Activated CD8-positive, alpha-beta memory T cell treated with anti-CD3 and anti-CD28 coated beads, Interleukin-2, amount 10 ng/mL, durations not matched to agents 7 days and 5 days (primary cell): Measurements from ENCODE around the gene ZNF385B. TPM values are rescaled to one million over a fixed set of nuclear protein-coding genes. Genes with fewer than 3 reads are reported as not detected.
"Not testable (repeated sequence)": the region's sequence is repeated elsewhere in the genome, so short reads cannot be mapped to it uniquely, and the experiment has no call there.

ENCODE experiments used
- ATAC-seq: fragments of 150-1000 bp; cut with Tn5 transposase; one replicate; pipeline ENCODE4 v1.10.0; 2021; ENCODE audit warnings: moderate library complexity
- CTCF ChIA-PET: fragments of 350-600 bp; sonication (Branson Sonifier 250); formaldehyde crosslinking; loops from one replicate; lab custom pipeline; 2021; ENCODE audit warnings: antibody characterized with exemption; lab: Charles Lee
- DNase-seq: peaks from one replicate; pipeline ENCODE4 v3.0.0-alpha.2; 2020
- H3K27ac Mint-ChIP-seq: one replicate; pipeline ENCODE4 v1.8.0; 2021; ENCODE audit warnings: mild to moderate bottlenecking, mixed read lengths
- H3K27me3 Mint-ChIP-seq: one replicate; pipeline ENCODE4 v1.8.0; 2021; ENCODE audit warnings: mixed read lengths
- H3K36me3 Mint-ChIP-seq: one replicate; pipeline ENCODE4 v1.8.0; 2021; ENCODE audit warnings: mild to moderate bottlenecking, mixed read lengths
- H3K4me1 Mint-ChIP-seq: one replicate; pipeline ENCODE4 v1.8.0; 2021; ENCODE audit warnings: mixed read lengths
- H3K4me3 Mint-ChIP-seq: one replicate; pipeline ENCODE4 v1.8.0; 2021; ENCODE audit warnings: mild to moderate bottlenecking, moderate library complexity, mixed read lengths
- H3K9me3 Mint-ChIP-seq: one replicate; pipeline ENCODE4 v1.8.0; 2022; ENCODE audit warnings: low read depth, mixed read lengths
- total RNA-seq, 2 experiments: library from RNA; stranded (reverse); gene quantifications; one replicate each; pipeline ENCODE4 v1.2.3, GENCODE V29; 2021

Gene ZNF385B
- total RNA-seq, 2 experiments from 2014 or later: not detected

GRCh38 chr2:179805001-179805400, 56.4 kb downstream of the ZNF385B start:
- CTCF ChIA-PET: no interaction called here
- no peak overlapping the region for H3K27ac Mint-ChIP-seq
- DNase-seq: no peak
- peaks cover 4% of the 10 kb centered on the region for H3K27me3 Mint-ChIP-seq
- H3K4me1 Mint-ChIP-seq: no peaks in the 10 kb centered on the region
- no peak for ATAC-seq
- H3K9me3 Mint-ChIP-seq: no peaks in the 10 kb centered on the region
- no peak overlapping the region for H3K4me3 Mint-ChIP-seq
- H3K36me3 Mint-ChIP-seq: no peaks in the 10 kb centered on the region

- peaks cover 4% of the 10 kb centered on the region for H3K27me3 Mint-ChIP-seq
- CTCF ChIA-PET: no interaction called here
- H3K9me3 Mint-ChIP-seq: no peaks in the 10 kb centered on the region
- no peak for DNase-seq
- no peak overlapping the region for H3K4me3 Mint-ChIP-seq
- no peak overlapping the region for H3K27ac Mint-ChIP-seq
- no peaks in the 10 kb centered on the region for H3K4me1 Mint-ChIP-seq
- no peak for ATAC-seq
- no peaks in the 10 kb centered on the region for H3K36me3 Mint-ChIP-seq
Observed at GRCh38 chr2:179804206-179804605, 57.2 kb downstream of the ZNF385B start.

- H3K9me3 Mint-ChIP-seq: no peaks in the 10 kb centered on the region
- H3K27ac Mint-ChIP-seq: no peak overlapping the region
- H3K4me3 Mint-ChIP-seq: no peak overlapping the region
- CTCF ChIA-PET: no interaction called here
- peaks cover 8% of the 10 kb centered on the region for H3K27me3 Mint-ChIP-seq
- no peak for ATAC-seq
- H3K36me3 Mint-ChIP-seq: no peaks in the 10 kb centered on the region
- no peaks in the 10 kb centered on the region for H3K4me1 Mint-ChIP-seq
- no peak for DNase-seq
Observed at GRCh38 chr2:179802051-179802882, 59.1 kb downstream of the ZNF385B start.

- no peak for DNase-seq
- H3K4me3 Mint-ChIP-seq: no peak overlapping the region
- H3K36me3 Mint-ChIP-seq: no peaks in the 10 kb centered on the region
- CTCF ChIA-PET: no interaction called here
- peaks cover 8% of the 10 kb centered on the region for H3K27me3 Mint-ChIP-seq
- no peak for ATAC-seq
- no peaks in the 10 kb centered on the region for H3K4me1 Mint-ChIP-seq
- no peak overlapping the region for H3K27ac Mint-ChIP-seq
- H3K9me3 Mint-ChIP-seq: no peaks in the 10 kb centered on the region
Observed at GRCh38 chr2:179800776-179801175, 60.6 kb downstream of the ZNF385B start.

- Mint-ChIP-seq H3K36me3 (no peaks in the 10 kb centered on the region), H3K9me3 (no peaks in the 10 kb centered on the region), H3K27ac (no peak overlapping the region), H3K4me1 (no peaks in the 10 kb centered on the region), H3K27me3 (peaks cover 4% of the 10 kb centered on the region), H3K4me3 (no peak overlapping the region)
- ATAC-seq (no peak), DNase-seq (no peak)
- CTCF ChIA-PET: no interaction called here
Observed at GRCh38 chr2:179796213-179797007, 65.0 kb downstream of the ZNF385B start.

- Mint-ChIP-seq H3K27ac (no peak overlapping the region), H3K4me1 (no peaks in the 10 kb centered on the region), H3K9me3 (no peaks in the 10 kb centered on the region), H3K27me3 (peaks cover 4% of the 10 kb centered on the region), H3K36me3 (no peaks in the 10 kb centered on the region), H3K4me3 (no peak overlapping the region)
- DNase-seq: no peak
- CTCF ChIA-PET: no interaction called here
- no peak for ATAC-seq
Observed at GRCh38 chr2:179793902-179794301, 67.5 kb downstream of the ZNF385B start.

- CTCF ChIA-PET: no interaction called here
- Mint-ChIP-seq H3K27me3 (peaks cover 4% of the 10 kb centered on the region), H3K27ac (no peak overlapping the region), H3K4me1 (no peaks in the 10 kb centered on the region), H3K4me3 (no peak overlapping the region), H3K9me3 (no peaks in the 10 kb centered on the region), H3K36me3 (no peaks in the 10 kb centered on the region)
- ATAC-seq: no peak
- DNase-seq: no peak
Observed at GRCh38 chr2:179793238-179793637, 68.2 kb downstream of the ZNF385B start.

- Mint-ChIP-seq H3K27me3 (no peaks in the 10 kb centered on the region), H3K4me1 (no peaks in the 10 kb centered on the region), H3K4me3 (no peak overlapping the region), H3K27ac (no peak overlapping the region), H3K36me3 (no peaks in the 10 kb centered on the region), H3K9me3 (no peaks in the 10 kb centered on the region)
- ATAC-seq (no peak), DNase-seq (no peak)
- CTCF ChIA-PET: no interaction called here
Observed at GRCh38 chr2:179790235-179791217, 70.9 kb downstream of the ZNF385B start.

GRCh38 chr2:179788104-179788503, 73.3 kb downstream of the ZNF385B start:
- DNase-seq: no peak
- H3K27me3 Mint-ChIP-seq: no peaks in the 10 kb centered on the region
- H3K4me1 Mint-ChIP-seq: no peaks in the 10 kb centered on the region
- H3K9me3 Mint-ChIP-seq: no peaks in the 10 kb centered on the region
- H3K27ac Mint-ChIP-seq: no peak overlapping the region
- ATAC-seq: no peak
- CTCF ChIA-PET: no interaction called here
- H3K36me3 Mint-ChIP-seq: no peaks in the 10 kb centered on the region
- H3K4me3 Mint-ChIP-seq: no peak overlapping the region

- no peak for DNase-seq
- no peak for ATAC-seq
- CTCF ChIA-PET: no interaction called here
- H3K27me3 Mint-ChIP-seq: no peaks in the 10 kb centered on the region
- no peaks in the 10 kb centered on the region for H3K4me1 Mint-ChIP-seq
- H3K4me3 Mint-ChIP-seq: no peak overlapping the region
- no peak overlapping the region for H3K27ac Mint-ChIP-seq
- no peaks in the 10 kb centered on the region for H3K36me3 Mint-ChIP-seq
- H3K9me3 Mint-ChIP-seq: no peaks in the 10 kb centered on the region
Observed at GRCh38 chr2:179787601-179788000, 73.8 kb downstream of the ZNF385B start.

- Mint-ChIP-seq H3K9me3 (no peaks in the 10 kb centered on the region), H3K4me1 (no peaks in the 10 kb centered on the region), H3K27me3 (no peaks in the 10 kb centered on the region), H3K27ac (no peak overlapping the region), H3K4me3 (no peak overlapping the region), H3K36me3 (no peaks in the 10 kb centered on the region)
- DNase-seq (no peak), ATAC-seq (no peak)
- CTCF ChIA-PET: no interaction called here
Observed at GRCh38 chr2:179785902-179786301, 75.5 kb downstream of the ZNF385B start.

GRCh38 chr2:179782346-179782745, 79.1 kb downstream of the ZNF385B start:
- H3K27me3 Mint-ChIP-seq, H3K4me1 Mint-ChIP-seq, CTCF ChIA-PET, H3K4me3 Mint-ChIP-seq, DNase-seq, H3K9me3 Mint-ChIP-seq, H3K27ac Mint-ChIP-seq, ATAC-seq, H3K36me3 Mint-ChIP-seq: not testable (repeated sequence)

- Mint-ChIP-seq H3K9me3 (no peaks in the 10 kb centered on the region), H3K27me3 (no peaks in the 10 kb centered on the region), H3K4me3 (no peak overlapping the region), H3K4me1 (no peaks in the 10 kb centered on the region), H3K36me3 (no peaks in the 10 kb centered on the region), H3K27ac (no peak overlapping the region)
- ATAC-seq (no peak), DNase-seq (no peak)
- CTCF ChIA-PET: no interaction called here
Observed at GRCh38 chr2:179773986-179774385, 87.4 kb downstream of the ZNF385B start.
